T-helper 22 cell (primary cell): ENCODE data around the gene GTF2IRD1.
"Not testable (repeated sequence)": the region's sequence is repeated elsewhere in the genome, so short reads cannot be mapped to it uniquely, and the experiment has no call there.

Source experiments
- DNase-seq: peaks from one replicate; pipeline ENCODE4 v3.0.0-alpha.2; 2020; ENCODE audit warnings: low read depth

GTF2IRD1 gene

DNA sequence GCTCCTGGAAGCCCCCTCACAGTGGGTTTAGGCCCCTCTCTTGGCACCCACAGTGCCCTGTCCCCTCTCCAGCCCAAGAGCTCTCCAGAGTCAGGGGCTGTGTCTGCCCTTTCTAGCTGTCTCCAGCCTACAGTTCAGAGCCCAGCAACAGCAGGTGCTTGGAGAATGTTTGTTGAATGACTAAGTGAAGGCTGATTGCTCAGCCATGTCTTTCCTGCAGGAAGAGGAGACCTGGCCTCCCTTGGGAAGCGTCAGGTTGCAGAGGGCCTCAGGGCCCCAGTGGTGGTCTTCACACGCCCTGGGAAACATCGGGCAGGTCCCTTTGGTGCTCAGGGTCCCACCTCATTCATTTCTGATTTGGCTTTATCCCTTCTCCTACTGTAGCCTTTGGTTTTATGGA, 62.5 kb downstream of the GTF2IRD1 start:
- DNase-seq, result no peak

DNA sequence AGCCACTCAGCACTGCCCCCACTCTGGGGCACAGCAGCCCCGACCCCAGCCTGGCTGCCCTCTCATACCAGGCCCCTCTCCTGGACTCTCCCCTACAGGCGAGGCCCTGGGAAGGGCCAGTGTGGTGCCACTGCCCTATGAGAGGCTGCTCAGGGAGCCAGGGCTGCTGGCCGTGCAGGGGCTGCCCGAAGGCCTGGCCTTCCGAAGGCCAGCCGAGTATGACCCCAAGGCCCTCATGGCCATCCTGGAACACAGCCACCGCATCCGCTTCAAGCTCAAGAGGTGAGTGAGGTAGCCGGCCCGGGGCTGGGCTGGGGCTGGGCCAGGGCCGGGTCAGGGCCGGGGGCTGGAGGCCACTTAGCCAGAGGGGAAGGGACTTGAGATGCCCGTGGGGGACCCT, 64.3 kb downstream of the GTF2IRD1 start:
- DNase-seq, result no peak

DNA sequence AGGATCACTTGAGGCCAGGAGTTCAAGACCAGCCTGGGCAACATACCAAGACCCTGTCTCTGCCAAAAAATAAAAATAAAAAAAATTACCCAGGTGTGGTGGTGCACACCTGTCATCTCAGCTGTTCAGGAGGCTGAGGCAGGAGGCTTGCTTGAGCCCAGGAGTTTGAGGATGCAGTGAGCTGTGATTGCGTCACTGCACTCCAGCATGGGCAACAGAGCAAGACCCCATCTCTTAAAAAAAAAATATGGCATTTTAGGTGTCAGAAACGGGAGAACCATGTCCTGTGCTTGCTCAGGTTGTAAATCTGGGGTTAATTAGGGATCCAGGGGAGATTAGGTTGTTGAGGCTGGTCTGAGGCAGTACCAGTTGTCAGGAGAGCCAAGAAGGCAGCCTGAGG, 64.9 kb downstream of the GTF2IRD1 start:
- DNase-seq, result no peak

DNA sequence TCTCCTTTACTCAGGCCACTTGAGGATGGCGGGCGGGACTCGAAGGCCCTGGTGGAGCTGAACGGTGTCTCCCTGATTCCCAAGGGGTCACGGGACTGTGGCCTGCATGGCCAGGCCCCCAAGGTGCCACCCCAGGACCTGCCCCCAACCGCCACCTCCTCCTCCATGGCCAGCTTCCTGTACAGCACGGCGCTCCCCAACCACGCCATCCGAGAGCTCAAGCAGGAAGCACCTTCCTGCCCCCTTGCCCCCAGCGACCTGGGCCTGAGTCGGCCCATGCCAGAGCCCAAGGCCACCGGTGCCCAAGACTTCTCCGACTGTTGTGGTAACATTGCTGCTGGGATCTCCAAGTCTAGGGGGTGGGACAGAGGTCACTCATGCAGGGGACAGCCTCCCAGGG, 65.7 kb downstream of the GTF2IRD1 start:
- DNase-seq, result no peak

DNA sequence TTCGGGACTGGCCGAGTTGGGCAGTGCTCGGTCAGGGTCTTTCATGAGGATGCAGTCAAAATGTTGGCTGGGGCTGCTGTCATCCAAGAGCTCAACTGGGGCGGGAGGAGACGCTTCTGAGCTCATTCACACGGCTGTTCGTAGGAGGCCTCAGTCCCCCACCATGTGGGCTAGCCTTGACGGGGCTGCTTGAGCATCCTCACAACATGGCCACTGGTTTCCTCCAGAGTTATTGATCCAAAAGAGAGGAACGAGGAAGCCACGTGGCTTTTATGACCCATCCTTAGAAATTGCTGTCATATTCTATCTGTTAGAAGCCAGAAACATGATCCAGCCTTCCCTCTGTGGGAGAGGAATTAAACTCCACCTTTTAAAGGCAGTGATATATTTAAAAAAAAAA, 68.1 kb downstream of the GTF2IRD1 start:
- DNase-seq, result no peak

DNA sequence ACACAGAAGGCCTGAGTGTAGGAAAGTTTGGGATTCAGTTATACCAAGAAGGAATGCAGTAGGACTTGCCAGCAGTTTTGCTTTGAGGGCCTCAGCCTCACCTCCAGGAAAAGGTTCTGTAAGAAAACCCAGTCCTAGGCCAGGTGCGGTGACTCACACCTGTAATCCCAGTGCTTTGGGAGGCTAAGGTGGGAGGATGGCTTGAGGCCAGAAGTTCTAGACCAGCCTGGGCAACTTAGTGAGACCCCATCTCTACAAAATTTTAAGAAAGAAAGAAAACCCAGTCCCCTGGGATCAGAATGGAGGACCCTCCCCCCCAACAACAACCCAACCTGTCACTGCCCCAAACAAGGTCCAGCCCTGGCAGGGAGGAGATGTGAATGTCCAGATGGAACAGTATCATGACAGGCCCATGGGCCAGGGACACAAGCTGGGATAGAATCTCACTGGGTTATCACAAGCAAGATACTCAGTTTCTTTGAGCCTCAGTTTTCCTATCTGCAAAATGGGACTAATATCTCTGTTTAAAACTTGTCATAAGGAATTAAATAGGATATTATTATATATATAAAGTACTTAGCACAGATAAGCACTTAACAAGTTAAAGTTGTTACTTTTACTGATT, 68.7 kb downstream of the GTF2IRD1 start:
- no peak for DNase-seq

DNA sequence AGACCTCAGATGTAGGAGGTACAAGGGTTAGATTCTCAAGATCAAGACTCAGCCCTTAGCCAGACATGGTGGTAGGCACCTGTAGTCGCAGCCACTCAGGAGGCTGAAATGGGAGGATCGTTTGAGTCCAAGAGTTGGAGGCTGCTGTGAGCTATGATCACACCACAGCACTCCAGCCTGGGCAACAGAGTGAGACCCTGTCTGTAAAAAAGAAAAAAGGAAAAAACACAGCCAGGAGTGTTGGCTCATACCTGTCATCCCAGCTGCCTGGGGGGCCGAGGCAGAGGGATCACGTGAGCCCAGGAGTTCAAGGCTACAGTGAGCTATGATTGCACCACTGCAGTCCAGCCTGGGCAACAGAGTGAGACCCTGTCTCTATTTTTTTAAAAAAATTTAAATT, 69.3 kb downstream of the GTF2IRD1 start:
- DNase-seq, result no peak

DNA sequence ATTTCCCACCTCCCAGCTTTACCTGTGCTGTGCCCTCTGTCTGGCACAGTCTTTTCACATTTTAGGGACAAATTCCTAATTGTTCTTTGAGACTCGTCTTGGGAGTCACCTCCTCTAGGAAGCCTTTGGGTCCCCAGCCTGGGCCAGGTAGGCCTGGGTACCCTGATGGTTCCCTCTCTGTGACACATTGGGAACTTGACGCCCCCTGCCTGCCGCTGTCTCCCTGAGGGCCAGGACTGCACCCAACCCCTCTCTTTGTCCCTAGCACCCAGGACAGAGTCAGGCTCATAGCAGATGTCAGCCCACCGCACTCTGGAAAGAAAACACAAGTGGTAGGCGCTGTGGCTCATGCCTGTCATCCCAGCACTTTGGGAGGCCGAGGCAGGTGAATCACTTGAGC, 71.4 kb downstream of the GTF2IRD1 start:
- DNase-seq, result no peak

DNA sequence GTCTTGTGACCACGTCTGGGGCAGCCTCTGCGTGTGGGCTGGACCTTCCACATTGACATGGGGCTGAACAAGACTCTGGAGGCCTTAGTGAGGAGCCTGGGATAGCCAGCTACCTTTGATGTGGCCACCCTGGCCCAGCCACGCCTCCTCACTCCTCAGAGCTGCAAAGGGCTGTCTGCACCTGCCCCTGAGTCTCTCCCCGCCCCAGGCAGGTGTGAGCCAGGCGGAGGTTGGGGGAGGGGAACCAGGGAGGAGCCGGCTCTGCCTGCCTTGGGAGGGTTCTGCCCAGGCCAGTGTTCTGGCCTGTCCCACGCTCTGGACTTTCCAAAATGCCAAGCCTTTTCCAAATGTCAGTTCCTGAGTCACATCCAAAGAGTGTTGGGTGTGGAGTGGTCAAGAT, 72.2 kb downstream of the GTF2IRD1 start:
- DNase-seq, result no peak

DNA sequence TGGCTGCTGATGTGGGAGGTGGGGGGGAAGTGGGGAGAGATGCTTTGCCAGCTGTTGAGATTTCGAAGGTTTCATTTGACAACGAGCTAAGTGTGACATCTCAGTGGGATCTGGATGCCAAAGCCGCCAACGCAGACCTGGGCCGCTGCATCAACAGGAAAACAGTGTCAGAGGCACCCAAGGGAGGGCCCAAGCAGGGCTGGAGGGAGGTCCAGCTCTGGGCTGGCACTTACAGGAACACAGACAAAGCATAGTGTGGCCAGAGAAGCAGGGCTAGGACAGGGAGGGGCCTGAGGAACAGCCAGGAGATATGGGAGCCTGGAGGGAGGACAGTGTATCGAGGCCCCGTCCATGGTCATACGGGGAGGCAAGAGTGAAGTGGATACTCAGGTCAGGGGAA, 73.1 kb downstream of the GTF2IRD1 start:
- DNase-seq, result no peak

DNA sequence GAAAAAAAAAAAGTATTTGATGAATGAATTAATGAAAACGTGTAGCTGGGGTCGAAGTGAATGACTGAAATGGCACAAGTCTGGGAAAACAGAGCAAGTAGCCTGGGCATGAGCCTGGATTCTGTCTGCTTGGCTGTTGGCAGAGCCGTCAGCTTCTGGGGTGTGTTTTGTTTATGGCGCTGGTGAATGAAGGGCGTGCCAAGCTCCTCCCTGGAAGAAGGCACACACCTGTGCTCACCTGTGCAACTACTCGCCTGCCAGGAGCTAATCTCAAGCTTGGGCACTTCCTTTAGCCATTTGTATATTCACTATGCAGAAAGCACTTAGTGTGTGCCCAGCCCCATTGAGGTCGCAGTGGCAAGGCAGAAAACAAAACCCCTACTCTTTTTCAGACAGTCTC, 74.1 kb downstream of the GTF2IRD1 start:
- no peak for DNase-seq

DNA sequence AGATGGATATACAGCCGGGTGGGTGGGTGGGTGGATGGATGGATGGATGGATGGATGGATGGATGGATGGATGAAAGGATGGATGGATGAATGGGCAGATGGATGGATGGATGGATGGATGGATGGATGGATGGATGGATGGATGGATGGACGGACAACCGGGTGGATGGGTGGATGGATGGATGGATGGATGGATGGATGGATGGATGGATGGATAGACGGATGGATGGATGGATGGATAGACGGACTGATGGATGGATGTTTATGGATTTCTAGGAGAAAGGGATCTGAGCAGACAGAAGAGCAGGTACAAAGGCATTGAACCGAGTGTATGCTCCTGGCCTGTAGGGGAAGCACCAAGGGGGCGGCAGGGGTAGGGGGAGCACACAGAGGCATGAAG, 75.1 kb downstream of the GTF2IRD1 start:
- DNase-seq, result not testable (repeated sequence)

DNA sequence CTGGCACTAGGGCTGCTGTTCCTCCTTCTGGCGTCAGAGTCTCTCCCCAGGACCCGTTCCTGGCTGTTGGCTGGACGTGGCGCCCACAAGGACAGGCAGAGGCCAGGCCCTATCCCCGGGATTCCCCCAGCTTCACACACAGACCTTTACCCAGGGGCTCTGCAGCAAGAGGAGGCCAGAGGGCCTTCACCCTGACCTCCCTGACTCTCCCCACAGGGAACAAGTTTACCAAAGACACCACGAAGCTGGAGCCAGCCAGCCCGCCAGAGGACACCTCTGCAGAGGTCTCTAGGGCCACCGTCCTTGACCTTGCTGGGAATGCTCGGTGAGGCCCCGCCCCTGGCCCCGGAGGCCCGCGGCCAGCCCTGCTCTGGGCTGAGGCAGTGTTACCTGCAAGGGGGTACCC, 82.2 kb downstream of the GTF2IRD1 start:
- no peak for DNase-seq

DNA sequence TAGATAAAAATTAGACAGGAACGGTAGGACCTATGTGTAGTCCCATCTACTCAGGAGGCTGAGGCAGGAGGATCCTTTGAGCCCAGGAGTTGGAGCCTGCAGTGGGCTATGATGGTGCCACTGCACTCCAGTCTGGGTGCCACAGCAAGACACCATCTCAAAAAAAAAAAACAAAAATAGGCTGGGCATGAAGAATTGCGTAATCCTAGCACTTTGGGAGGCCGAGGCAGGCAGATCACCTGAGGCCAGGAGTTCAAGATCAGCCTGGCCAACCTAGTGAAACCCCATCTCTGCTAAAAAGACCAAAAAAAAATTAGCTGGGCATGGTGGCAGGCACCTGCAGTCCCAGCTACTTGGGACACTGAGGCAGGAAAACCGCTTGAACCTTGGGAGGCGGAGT, 88.2 kb downstream of the GTF2IRD1 start:
- not testable (repeated sequence) for DNase-seq

DNA sequence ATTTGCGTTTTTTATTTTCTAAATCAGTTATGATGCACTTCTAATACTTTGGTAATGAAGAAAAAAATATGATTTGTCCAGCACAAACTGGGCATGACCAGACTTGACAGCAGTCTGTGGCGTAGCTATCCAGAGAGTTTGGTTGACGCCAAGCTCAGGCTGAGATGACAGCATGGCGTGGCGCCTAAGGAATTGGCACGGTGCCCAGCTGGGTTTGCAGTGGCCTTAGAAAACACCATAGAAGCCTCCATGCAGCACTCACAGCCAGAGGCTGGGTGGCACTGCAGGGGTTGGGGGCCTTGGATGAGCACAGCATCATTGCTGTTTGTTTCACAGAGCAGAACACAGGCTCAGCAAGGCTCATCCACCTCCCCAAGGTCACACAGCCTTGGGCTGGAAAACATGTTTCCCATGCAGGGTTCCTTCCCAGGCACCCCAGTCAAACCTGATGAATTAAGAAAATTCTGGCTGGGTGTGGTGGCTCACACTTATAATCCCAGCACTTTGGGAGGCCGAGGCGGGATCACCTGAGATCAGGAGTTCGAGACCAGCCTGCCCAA, 88.9 kb downstream of the GTF2IRD1 start:
- DNase-seq, result no peak

DNA sequence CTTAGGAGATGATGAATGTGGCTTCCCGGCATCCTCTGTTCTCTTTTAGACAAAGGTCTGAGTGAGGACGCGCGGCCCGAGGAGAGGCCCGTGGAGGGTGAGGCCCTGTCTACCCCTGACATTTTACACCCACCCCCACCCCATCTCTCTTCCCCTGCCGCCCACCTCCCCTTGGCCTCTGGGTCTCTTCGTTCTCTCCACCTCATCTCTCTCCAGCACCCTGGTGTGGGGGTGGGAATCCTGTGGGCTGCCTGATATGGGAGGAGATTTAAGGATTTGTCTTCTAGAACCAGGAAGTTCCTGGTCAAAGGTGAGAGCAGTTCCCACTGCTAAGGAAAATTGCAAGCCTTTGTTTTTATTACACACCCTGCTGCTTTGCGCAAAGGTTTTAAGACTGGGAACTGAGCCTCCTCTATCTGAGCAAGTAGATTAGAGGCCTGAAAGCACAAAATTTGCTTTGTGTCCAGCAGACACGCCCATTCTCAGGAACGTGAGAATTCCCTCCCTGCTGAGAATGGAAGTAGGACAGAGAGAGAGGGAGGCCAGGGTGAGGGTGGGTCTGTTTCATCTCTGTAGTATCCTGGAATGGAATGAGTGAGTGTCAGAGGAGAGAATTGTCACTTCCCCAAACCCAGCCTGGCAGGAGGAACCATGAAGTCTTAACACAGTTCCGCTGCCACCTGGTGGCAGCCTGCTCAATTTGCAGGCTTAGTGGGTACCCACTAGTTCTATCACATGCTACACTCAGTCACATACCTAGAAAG, 91.2 kb downstream of the GTF2IRD1 start:
- no peak for DNase-seq

DNA sequence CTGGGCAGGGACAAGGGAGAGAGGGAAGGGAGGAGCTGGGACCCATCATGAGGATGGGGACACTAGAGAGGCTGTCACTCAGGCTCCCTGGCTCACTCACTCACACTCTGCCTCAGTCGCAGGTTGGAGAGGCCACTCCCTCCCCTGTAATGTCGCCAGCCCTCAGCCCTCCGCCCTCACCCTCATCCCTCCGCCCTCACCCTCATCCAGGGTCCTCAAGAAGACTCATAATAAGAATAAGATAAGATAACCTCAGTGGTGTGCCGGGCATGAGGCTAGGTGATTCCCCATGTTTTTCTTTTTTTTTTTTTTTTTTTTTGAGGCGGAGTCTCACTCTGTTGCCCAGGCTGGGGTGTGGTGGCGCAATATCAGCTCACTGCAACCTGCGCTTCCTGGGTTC, 92.2 kb downstream of the GTF2IRD1 start:
- DNase-seq, result no peak

DNA sequence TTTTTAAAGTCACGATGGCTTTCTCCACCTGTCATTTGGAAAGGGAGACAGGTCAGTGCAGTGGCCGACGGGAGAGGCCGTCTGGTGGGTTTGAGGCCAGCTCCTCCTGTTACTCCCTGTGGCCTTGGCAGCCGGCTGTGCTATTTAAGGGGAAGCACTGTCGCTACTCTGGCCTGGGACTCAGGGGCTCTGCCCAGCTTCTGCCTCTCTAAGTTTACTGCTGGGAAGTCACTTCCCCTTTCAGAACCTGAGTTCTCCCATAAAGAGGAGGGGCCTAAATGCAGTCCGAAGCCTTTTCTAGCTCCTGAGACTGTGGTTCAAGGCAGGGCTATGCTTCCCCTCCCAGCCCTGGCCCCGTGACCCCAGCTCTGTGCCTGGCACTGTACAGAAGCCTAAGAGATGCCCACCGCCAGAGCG, 99.9 kb downstream of the GTF2IRD1 start:
- DNase-seq, result not testable (repeated sequence)

DNA sequence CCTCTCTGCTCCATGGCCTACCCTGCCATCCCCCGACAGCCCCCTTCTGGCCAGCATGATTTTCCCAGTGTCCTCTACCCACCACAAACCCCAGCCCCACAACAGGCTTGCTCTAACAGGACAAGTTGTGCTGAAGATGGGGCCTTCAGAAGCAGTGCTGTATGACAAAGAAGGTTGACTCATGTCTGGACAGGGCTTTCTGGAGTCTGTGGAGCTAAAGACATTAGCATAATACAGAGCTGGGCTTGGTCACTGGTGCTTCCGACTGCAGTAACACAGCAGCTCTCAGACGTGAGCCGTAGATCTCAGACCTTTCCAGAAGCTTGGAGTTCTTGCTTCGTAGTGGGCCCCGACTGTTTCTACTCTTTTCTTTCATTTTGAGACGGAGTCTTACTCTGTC, 100.5 kb downstream of the GTF2IRD1 start:
- no peak for DNase-seq

DNA sequence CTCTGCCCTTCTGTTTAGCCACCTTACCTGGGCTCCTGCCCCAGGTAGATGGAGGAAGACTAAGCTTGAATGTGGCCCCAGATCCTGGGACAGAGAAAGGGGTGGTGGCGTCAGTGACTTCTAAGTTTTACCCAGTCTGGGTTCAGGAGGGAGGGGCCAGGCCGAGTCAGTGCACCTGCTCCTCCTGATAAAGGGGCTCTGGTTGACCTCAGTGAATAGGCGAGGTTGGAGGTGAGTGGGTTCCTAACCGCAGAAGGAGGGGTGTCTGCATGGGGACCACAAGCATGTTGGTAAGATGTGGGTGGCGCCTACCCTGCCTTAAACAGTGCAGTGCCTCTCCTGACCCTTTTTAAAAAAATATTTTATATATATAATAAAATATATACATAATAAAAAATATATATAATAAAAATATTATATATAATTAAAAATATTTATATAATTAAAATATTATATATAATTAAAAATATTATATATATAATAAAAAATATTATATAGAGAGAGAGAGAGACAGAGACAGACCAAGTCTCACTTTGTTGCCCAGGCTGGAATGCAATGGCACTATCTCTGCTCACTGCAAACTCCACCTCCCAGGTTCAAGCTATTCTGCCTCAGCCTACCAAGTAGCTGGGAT, 106.5 kb downstream of the GTF2IRD1 start:
- DNase-seq, result no peak

DNA sequence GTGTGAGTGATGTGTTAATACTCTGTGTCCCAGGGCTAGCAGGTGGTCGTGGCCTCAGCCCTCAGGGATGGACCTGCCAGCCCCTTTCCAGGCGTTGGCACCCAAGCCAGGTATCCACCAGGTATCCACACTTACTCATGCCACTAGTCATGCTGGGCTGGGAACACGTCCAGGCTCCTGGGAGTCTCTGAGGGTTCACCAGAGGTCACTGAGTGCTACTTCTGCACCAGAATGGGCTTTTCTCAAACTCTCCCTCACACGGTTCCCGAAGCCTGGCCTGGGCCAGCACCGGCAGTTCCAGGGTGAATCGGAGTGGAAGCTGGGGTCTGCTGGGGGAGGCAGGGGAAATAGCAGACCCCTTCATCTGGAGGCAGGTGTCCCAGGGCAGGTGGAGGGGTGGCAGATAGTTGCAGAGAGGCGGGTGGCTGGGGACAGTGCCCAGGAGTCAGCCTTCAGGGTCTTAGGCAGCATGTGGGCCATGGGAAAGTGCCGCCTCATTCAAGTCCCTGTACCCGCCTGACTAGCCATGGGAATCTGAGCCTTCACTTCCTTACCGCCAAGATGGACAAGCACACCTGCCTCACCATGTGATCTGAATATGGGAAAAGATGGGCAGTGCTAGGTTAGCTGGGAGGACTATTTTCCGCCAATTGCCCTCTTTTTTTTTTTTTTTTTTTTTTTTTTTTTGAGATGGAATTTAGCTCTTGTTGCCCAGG, 108.3 kb downstream of the GTF2IRD1 start:
- no peak for DNase-seq

DNA sequence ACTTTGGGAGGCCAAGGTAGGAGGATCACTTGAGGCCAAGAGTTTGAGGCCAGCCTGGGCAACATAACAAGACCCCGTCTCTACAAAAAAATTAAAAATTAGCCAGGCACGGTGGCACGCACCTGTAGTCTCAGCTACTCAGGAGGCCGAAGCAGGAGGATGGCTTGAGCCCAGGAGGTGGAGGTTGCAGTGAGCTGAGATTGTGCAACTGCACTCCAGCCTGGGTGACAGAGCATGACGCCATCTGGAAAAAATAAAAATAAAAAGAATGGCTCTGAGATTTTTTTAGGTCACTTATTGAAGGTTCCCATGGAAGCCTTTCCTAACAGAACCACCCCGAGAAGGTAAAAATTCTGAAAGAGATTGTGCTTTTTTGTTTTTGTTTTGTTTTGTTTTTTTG, 109.9 kb downstream of the GTF2IRD1 start:
- DNase-seq, result not testable (repeated sequence)

DNA sequence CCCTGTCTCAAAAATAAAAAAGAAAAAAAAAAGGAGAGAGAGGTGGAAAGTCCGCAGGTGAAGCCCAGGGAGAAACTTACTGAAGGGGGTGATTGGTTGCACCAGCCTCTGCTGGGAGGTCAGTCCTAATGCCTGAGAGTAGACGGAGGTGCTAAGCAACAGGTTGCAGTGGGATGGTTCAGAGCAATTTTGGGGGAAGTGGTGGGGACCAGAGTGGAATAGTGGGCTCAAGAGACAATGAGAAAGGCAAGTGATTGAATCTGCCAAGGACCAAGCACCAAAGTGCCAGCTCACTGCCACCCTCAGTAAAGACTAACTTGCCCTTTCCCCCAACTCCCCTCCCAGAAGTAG, 113.6 kb downstream of the GTF2IRD1 start:
- DNase-seq, result no peak
